ENCODE results near the gene CBFB.

DNA sequence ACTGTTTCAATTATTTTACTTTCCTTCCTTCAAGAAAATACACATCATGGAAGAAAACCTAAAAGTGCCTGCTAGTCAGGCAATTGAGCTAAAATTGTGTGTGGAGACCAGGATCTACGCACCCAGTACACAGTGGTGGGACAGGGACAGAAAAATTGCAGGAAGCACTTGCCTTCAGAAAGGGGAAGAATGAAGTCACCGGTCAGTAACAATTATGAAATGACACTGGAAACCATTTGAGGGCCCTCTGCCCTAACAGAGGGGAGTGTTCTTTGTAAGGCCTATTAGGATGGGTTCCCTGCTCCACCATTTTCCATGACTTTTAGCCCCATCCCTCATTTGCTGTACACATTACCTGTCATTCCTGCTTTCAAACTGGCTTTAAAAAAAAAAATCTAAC lies 76.3 kb downstream of the CBFB start:
- TF ChIP-seq, protein P1, sequence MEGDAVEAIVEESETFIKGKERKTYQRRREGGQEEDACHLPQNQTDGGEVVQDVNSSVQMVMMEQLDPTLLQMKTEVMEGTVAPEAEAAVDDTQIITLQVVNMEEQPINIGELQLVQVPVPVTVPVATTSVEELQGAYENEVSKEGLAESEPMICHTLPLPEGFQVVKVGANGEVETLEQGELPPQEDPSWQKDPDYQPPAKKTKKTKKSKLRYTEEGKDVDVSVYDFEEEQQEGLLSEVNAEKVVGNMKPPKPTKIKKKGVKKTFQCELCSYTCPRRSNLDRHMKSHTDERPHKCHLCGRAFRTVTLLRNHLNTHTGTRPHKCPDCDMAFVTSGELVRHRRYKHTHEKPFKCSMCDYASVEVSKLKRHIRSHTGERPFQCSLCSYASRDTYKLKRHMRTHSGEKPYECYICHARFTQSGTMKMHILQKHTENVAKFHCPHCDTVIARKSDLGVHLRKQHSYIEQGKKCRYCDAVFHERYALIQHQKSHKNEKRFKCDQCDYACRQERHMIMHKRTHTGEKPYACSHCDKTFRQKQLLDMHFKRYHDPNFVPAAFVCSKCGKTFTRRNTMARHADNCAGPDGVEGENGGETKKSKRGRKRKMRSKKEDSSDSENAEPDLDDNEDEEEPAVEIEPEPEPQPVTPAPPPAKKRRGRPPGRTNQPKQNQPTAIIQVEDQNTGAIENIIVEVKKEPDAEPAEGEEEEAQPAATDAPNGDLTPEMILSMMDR (IDR thresholded peaks at IDR 0.05) = no peak
- no peak for TF ChIP-seq POLR2A (IDR thresholded peaks at IDR 0.05)
- TF ChIP-seq POLR2AphosphoS5 (IDR thresholded peaks at IDR 0.05) = no peak
